Central memory CD8-positive, alpha-beta T cell (primary cell): ENCODE measurements around the gene GSTT2.
"Not testable (repeated sequence)": the region's sequence is repeated elsewhere in the genome, so short reads cannot be mapped to it uniquely, and the experiment has no call there.

Source experiments
- ATAC-seq: fragments of 150-1000 bp; cut with Tn5 transposase; replicated peaks from 2 replicates; pipeline ENCODE4 v1.10.0; 2022; ENCODE audit warnings: mild to moderate bottlenecking, moderate FRiP score, moderate number of reproducible peaks; ENCODE audit not compliant: poor library complexity, severe bottlenecking; ENCODE audit errors: extremely low read depth
- DNase-seq, 2 donors: peaks; one replicate each; pipeline ENCODE4 v3.0.0; 2021; ENCODE audit warnings: low spot score in 2 of 2
- H3K27ac Mint-ChIP-seq: one replicate; pipeline ENCODE4 v1.8.0; 2022; ENCODE audit warnings: low read depth, mild to moderate bottlenecking, moderate library complexity, mixed read lengths
- H3K27me3 Mint-ChIP-seq: one replicate; pipeline ENCODE4 v1.8.0; 2022; ENCODE audit warnings: mixed read lengths
- H3K36me3 Mint-ChIP-seq: one replicate; pipeline ENCODE4 v1.8.0; 2022; ENCODE audit warnings: mild to moderate bottlenecking, moderate library complexity, mixed read lengths; ENCODE audit not compliant: insufficient read depth
- H3K4me1 Mint-ChIP-seq: one replicate; pipeline ENCODE4 v1.8.0; 2022; ENCODE audit warnings: mixed read lengths
- H3K4me3 Mint-ChIP-seq: one replicate; pipeline ENCODE4 v1.8.0; 2022; ENCODE audit warnings: mild to moderate bottlenecking, moderate library complexity, mixed read lengths
- H3K9me3 Mint-ChIP-seq: one replicate; pipeline ENCODE4 v1.8.0; 2022; ENCODE audit warnings: mixed read lengths

Gene GSTT2

DNA sequence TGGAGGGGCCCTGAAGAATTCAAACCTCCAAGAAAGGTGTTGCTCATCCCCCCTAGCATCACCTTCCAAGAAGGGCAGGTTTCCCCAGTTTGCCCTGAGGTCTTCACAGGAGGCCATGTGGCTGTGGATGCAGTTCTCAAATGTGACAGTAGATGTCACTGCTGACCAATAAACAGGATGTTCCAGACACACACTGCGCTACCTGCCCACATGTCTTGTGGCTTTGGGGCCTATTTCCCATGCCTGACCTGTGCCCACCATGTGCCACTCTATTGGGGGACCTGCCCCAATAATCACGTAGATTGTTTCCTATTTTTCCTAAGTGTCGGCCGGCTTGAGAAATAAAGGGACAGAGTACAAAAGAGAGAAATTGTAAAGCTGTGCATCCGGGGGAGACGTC is 4.5 kb downstream of the GSTT2 start:
- Mint-ChIP-seq H3K4me1 (peaks cover 5% of the 10 kb centered on the region), H3K27me3 (no peaks in the 10 kb centered on the region), H3K9me3 (no peaks in the 10 kb centered on the region), H3K36me3 (no peaks in the 10 kb centered on the region), H3K4me3 (no peak overlapping the region), H3K27ac (no peak overlapping the region)
- DNase-seq: peak; percentile 38 to 43
- peak; percentile 82 for ATAC-seq

DNA sequence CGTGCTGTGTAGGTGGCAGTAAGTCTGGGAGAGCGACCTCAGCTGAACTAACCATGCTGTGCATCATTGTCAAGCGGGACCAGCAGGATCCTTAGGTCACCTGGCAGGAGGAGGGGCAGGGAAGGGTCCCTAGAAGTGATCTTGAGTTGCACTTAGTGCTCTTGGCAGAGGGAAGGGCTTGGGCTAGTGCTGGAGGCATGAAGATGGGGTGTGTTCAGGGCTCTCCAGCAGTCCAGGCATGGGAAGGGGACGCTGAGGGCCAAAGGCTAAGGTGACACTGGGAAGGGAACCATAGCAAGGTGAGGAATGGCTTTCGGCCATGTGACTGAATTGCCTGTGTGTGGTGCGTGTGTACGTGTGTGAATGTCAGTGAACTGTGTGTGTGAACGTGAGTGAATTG is 6.2 kb downstream of the GSTT2 start:
- not testable (repeated sequence) for H3K4me3 Mint-ChIP-seq, ATAC-seq, DNase-seq, H3K27me3 Mint-ChIP-seq, H3K4me1 Mint-ChIP-seq, H3K9me3 Mint-ChIP-seq, H3K36me3 Mint-ChIP-seq, H3K27ac Mint-ChIP-seq

DNA sequence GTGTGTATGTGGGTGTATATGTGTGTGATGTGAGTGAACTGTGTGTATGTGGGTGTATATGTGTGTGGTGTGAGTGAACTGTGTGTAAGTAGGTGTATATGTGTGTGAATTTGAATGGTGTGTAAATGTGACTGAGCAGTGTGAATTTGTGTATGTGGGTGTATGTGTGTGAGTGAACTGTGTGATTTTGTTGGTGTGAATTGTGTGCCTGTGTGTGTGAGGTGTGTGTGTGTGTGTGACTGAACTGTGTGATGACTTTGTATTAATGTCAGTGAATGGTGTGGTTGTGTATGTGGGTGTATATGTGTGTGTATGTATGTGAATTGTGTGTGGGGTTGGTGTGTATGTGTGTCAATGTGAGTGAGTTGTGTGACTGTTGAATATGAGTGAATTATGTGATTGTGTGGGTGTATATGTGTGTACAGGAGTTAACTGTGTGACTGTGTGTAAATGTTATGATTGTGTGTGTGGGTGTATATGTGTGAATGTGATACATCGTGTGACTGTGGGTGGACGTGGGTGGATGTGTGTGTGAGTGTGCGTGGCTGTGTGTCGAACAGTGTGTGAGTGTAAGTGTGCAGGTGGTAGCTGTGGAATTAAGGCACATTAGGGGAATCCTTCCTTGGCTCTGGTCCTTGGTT is 6.7 kb downstream of the GSTT2 start:
- not testable (repeated sequence) for H3K4me3 Mint-ChIP-seq

DNA sequence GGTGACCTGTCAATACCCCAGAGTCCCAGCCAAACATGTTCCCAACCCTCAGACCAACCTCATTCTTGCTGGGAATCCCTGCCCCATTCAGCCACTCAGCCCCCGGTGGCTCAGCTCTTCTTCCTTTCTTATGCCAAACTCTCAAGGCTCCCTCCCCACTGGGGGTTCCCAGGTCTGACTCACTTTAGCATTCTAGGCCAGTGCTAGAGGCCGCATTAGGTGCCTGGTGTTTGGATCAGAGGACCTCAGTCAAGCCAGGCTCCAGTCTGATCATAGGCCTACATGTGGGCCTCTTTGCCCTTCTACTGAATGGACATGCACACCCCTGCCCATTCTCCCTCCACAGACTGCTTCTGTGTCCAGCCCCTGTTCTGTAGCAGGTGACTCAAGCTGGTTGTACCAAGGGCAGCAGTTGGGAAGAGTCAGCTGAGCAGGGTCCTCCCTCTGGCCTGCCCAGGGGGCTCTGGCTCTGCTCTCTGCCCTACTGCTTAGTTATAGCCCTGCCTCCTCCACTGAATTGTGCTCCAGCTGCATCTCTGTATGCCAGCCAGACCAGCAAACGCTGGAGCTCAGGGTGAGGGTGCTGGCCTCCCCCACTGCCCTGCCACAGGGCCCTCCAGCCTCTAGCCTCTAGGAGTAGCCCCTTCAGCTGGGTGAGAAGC is 9.8 kb downstream of the GSTT2 start:
- not testable (repeated sequence) for ATAC-seq, DNase-seq, H3K4me3 Mint-ChIP-seq, H3K4me1 Mint-ChIP-seq, H3K27me3 Mint-ChIP-seq, H3K27ac Mint-ChIP-seq, H3K36me3 Mint-ChIP-seq, H3K9me3 Mint-ChIP-seq

More for the DNA sequence above, 6.7 kb downstream of the GSTT2 start:
- DNase-seq, H3K27me3 Mint-ChIP-seq, H3K9me3 Mint-ChIP-seq, H3K27ac Mint-ChIP-seq, ATAC-seq, H3K36me3 Mint-ChIP-seq, H3K4me1 Mint-ChIP-seq: not testable (repeated sequence)

DNA sequence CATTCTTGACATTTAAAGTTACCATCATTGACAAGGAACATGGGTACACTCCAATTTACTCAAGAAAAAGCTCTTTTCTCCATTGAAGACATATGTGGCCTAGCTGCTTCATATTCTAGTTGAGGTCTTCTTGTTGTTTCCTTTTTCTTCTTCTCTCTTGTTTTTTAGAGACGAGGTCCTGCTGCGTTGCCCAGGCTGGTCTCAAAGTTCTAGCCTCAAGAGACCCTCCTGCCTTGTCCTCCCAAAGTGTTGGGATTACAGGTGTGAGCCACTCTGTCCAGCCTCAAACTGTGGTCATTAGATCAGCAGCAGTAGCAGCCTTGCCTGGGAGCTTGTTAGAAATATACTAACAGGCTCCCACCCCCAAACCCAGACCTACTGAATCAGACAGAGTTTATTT is 13.1 kb downstream of the GSTT2 start:
- not testable (repeated sequence) for H3K36me3 Mint-ChIP-seq, H3K27me3 Mint-ChIP-seq, H3K27ac Mint-ChIP-seq, H3K9me3 Mint-ChIP-seq, ATAC-seq, H3K4me3 Mint-ChIP-seq, DNase-seq, H3K4me1 Mint-ChIP-seq

DNA sequence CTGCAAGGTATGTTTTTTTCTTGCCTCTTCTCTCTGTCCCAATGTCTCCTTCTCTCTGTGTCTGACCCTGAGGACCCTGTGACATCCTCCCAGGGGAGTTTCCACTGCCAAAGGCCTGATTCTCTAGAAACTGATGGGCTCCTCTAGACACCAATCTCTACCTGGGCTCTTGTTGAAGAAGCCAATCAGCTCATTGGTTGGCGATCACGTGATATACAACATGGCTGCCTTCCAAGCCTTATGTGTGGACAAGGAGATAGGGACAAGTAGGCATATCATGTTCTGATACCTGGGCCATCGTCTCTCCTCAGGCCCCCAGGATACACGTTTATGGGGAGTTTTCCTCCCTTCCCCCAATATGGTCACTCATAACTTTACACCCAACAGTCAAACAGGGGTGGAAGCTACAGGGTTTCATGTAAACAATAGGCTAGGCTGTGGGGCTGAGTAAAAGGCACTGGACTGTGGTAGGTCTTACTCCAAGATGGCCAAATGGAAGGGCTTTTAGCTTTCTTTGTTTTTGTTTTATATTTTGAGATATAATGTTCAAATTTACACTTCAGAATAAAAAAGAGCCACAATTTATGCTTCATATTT is 13.7 kb downstream of the GSTT2 start:
- H3K27ac Mint-ChIP-seq, H3K9me3 Mint-ChIP-seq, H3K4me3 Mint-ChIP-seq, H3K4me1 Mint-ChIP-seq, DNase-seq, H3K36me3 Mint-ChIP-seq, H3K27me3 Mint-ChIP-seq, ATAC-seq: not testable (repeated sequence)

DNA sequence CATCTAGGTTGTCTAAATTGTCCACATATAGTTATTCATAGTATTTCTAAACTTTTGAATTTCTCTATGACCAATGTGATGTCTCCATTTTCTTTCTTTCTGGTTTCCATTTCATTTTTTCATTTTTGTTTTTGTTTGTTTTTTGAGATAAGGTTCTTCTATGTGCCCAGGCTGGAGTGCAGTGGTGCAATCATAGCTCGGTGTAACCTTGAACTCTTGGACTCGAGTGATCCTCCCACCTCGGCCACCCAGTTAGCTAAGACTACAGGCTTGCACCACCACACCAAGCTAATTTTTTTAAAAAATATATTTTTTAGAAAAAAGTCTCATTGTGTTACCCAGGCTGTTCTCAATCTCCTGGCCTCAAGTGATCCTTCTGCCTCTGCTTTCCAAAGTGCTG is 17.2 kb downstream of the GSTT2 start:
- no peaks in the 10 kb centered on the region for H3K9me3 Mint-ChIP-seq
- peaks cover 8% of the 10 kb centered on the region for H3K27me3 Mint-ChIP-seq
- no peak for DNase-seq
- no peaks in the 10 kb centered on the region for H3K4me1 Mint-ChIP-seq
- H3K36me3 Mint-ChIP-seq: no peaks in the 10 kb centered on the region
- no peak overlapping the region for H3K27ac Mint-ChIP-seq
- no peak overlapping the region for H3K4me3 Mint-ChIP-seq
- no peak for ATAC-seq

DNA sequence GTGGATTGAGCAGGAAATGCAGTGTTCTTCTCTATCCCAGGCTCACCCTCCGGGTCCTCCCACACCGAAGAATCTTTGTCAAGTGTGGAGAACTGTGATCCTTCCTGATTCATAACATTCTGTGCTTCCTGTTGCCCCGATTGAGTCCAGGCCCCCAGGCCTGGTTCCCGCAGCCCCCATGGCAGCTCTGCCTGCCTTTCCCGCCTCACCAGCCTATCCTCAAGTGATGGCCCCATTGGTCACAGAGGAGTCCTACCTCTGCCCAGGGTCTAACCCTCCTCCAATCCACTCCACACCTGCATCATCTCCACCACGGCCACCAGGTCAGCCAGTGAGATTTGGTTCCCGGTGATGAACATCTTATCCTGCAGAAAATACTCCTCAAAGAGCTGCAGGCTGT is 19.8 kb downstream of the GSTT2 start:
- ATAC-seq, H3K4me1 Mint-ChIP-seq, H3K4me3 Mint-ChIP-seq, H3K27ac Mint-ChIP-seq, H3K36me3 Mint-ChIP-seq, DNase-seq, H3K9me3 Mint-ChIP-seq: not testable (repeated sequence)
- H3K27me3 Mint-ChIP-seq: peaks cover 11% of the 10 kb centered on the region

DNA sequence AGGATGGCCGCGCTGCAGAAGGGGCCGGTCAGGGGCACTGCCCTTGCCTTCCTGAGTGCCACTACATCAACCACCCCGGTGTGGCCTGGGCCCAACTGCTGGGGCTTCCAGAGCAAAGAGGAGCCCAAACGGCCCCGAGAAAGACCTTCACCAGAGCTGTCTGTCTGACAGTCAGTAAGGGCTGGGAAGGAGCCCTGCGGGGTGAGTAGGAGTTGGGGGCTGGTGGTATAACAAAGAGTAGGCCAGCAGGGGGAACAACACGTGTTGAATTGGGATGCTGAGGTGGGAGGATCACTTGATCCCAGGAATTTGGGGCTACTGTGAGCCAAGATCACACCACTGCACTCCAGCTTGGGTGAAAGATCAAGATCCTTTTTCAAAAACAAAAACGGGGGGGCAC is 21.4 kb downstream of the GSTT2 start:
- DNase-seq (no peak), ATAC-seq (no peak)
- H3K9me3 Mint-ChIP-seq: no peaks in the 10 kb centered on the region
- no peak overlapping the region for H3K27ac Mint-ChIP-seq
- no peak overlapping the region for H3K4me3 Mint-ChIP-seq
- H3K27me3 Mint-ChIP-seq: peaks cover 11% of the 10 kb centered on the region
- H3K36me3 Mint-ChIP-seq: no peaks in the 10 kb centered on the region
- no peaks in the 10 kb centered on the region for H3K4me1 Mint-ChIP-seq

DNA sequence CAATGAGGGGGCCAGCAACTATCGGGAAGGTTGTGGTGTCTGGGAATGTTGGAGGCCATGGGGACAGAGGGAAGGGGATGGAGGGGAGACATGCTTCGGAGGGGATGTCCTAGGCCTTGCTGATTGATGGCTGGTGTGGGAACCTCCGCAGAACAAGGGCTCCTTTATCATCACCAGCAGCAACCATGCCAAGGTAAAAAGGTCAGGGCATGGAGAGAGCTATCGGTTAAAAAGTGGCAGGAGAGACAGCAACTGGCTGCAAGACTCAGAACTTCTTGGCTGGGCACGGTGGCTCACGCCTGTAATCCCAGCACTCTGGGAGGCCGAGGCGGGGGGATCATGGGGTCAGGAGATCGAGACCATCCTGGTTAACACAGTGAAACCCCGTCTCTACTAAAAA is 22.3 kb downstream of the GSTT2 start:
- H3K4me1 Mint-ChIP-seq: no peaks in the 10 kb centered on the region
- no peak for ATAC-seq

DNA sequence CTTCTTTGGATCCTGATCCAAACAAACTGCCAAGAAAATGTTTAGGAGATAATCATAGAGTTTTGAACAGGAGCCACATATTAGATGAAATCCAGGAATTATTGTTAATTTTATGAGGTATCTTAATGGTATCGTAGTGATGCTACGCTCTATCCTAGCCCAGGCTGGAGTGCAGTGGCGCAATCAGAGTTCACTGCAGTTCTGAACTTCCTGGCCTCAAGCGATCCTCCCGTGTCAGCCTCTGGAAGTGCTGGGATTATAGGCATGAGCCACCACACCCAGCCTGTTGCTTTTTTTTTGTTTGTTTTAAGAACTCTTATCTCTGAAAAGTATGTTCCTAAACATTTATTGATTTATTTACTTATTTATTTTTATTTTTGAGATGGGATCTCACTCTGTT is 22.9 kb downstream of the GSTT2 start:
- Mint-ChIP-seq H3K4me3 (no peak overlapping the region), H3K36me3 (no peaks in the 10 kb centered on the region), H3K27me3 (peaks cover 11% of the 10 kb centered on the region), H3K4me1 (no peaks in the 10 kb centered on the region), H3K9me3 (no peaks in the 10 kb centered on the region), H3K27ac (no peak overlapping the region)
- no peak for DNase-seq
- no peak for ATAC-seq

More for the DNA sequence above, 22.3 kb downstream of the GSTT2 start:
- Mint-ChIP-seq H3K27ac (no peak overlapping the region), H3K36me3 (no peaks in the 10 kb centered on the region), H3K27me3 (peaks cover 11% of the 10 kb centered on the region), H3K4me3 (no peak overlapping the region), H3K9me3 (no peaks in the 10 kb centered on the region)
- no peak for DNase-seq

DNA sequence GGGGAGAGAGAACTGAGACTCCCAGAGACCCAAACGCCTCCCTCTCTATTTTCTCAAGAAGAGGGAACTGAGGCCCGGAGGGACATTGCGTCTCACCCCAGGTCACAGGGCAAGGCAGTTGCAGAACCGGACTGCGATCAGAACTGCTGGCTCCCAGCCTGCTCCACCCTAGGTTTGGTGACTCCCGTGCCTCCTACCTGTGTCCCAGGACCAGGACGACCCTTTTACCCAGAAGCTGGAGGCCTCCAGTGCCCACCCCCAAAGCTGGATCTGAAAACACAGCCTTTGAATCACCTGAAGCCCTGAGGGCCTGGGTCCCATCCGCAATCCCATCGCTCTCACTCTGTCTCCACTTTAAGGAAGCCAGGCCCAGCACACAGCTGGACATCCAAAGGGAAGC is 24.0 kb downstream of the GSTT2 start:
- DNase-seq: no peak
- no peaks in the 10 kb centered on the region for H3K9me3 Mint-ChIP-seq
- no peak overlapping the region for H3K27ac Mint-ChIP-seq
- no peak for ATAC-seq
- H3K4me1 Mint-ChIP-seq: no peaks in the 10 kb centered on the region
- peaks cover 11% of the 10 kb centered on the region for H3K27me3 Mint-ChIP-seq
- H3K4me3 Mint-ChIP-seq: no peak overlapping the region
- no peaks in the 10 kb centered on the region for H3K36me3 Mint-ChIP-seq

DNA sequence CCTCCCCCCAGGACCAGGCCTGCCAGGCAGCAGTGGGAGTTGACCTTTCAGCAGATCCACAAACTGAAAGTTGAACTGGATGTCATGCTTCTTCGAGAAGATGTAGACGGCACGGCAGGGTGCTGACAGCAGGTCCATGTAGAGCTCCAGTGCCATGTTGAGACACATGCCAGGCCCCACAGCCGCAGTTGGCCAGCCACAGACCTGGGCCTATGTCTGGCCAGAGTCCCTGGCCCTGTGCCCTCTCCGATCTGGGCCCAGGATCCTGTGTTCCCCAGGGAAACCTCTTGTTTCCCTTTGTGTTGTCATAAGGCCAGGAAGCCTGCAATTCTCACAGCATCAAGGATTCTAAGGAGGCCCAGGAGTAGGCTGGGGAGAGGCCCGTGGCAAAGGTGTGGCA is 25.3 kb downstream of the GSTT2 start, which contains the start of gene GSTT4:
Gene GSTT4 (minus strand): TSS at position 253 of the 400 bp plus-strand sequence. CDS start 97 bp downstream, at position 156.
- ATAC-seq (no peak), DNase-seq (no peak)
- peaks cover 11% of the 10 kb centered on the region for H3K27me3 Mint-ChIP-seq
- H3K4me3 Mint-ChIP-seq: no peak within 1 kb of the TSS
- no peaks in the 10 kb centered on the region for H3K9me3 Mint-ChIP-seq
- H3K36me3 Mint-ChIP-seq: no peaks in the 10 kb centered on the region
- H3K4me1 Mint-ChIP-seq: peaks cover 6% of the 10 kb centered on the region
- no peak within 1 kb of the TSS for H3K27ac Mint-ChIP-seq
